Kidney (tissue), 14 donors: ENCODE results near the gene OR6N1. TPM values are rescaled to one million over a fixed set of nuclear protein-coding genes. Genes with fewer than 3 reads are reported as not detected.

Experiments used
- DNase-seq, 5 donors: peaks; one replicate each; pipeline ENCODE4 v3.0.0-alpha.2; 2013 to 2020
- FAIRE-seq: peaks from 2 replicates; lab custom pipeline; 2012; peaks lifted over from hg19 to GRCh38; lab: Jason Lieb, UNC
- H3K27ac ChIP-seq, 2 donors: one replicate each; pipeline ENCODE4 v1.7.0; 2013; ENCODE audit warnings: low read depth in 2 of 2, low read length in 2 of 2, inconsistent platforms in 1 of 2
- H3K27me3 ChIP-seq: one replicate; pipeline ENCODE4 v1.7.1; 2013; ENCODE audit warnings: low read length, inconsistent platforms; ENCODE audit not compliant: control insufficient read depth, insufficient read depth
- H3K36me3 ChIP-seq, 3 donors: one replicate each; pipeline versions ENCODE4 v1.7.0 to v1.7.1; 2013; ENCODE audit warnings: low read length in 3 of 3, control low read depth in 1 of 3, inconsistent platforms in 1 of 3; ENCODE audit not compliant: insufficient read depth in 3 of 3, control insufficient read depth in 2 of 3
- H3K4me1 ChIP-seq, 3 donors: one replicate each; pipeline versions ENCODE4 v1.7.0 to v1.7.1; 2013; ENCODE audit warnings: low read length in 3 of 3, inconsistent platforms in 1 of 3, low read depth in 1 of 3; ENCODE audit not compliant: control insufficient read depth in 2 of 3, insufficient read depth in 2 of 3
- H3K4me3 ChIP-seq, 3 donors: one replicate each; pipeline versions ENCODE4 v1.7.0 to v1.8.1; 2013; ENCODE audit warnings: low read length in 3 of 3, control low read depth in 1 of 3, inconsistent platforms in 1 of 3
- H3K9ac ChIP-seq, 3 donors: one replicate each; pipeline versions ENCODE4 v1.7.0 to v1.7.1; 2013; ENCODE audit warnings: low read length in 3 of 3, control low read depth in 1 of 3, inconsistent platforms in 1 of 3
- H3K9me3 ChIP-seq, 3 donors: one replicate each; pipeline versions ENCODE4 v1.7.0 to v1.7.1; 2013; ENCODE audit warnings: low read length in 3 of 3, control low read depth in 1 of 3, inconsistent platforms in 1 of 3; ENCODE audit not compliant: control insufficient read depth in 2 of 3, insufficient read depth in 1 of 3
- CTCF ChIP-seq: IDR thresholded peaks from 3 replicates; pipeline ENCODE4 v1.5.1; 2012; ENCODE audit warnings: mild to moderate bottlenecking, moderate library complexity, borderline replicate concordance; ENCODE audit not compliant: insufficient read depth; ENCODE audit errors: extremely low read depth
- intact Hi-C: fragments of 100-400 bp; cut with DNase I; formaldehyde crosslinking; loops from one replicate; pipeline ENCODE4 v1.11.1; 2022
- polyA plus RNA-seq: library from polyadenylated mRNA; stranded (reverse); fragments of 350-450 nt; fragmentation: Illumina TruSeq; extraction: RNeasy Lipid Tissue Mini Kit (QIAGEN cat#74804); gene quantifications from one replicate; pipeline ENCODE4 v1.2.3, GENCODE V29; 2014; ENCODE audit warnings: low read depth, low replicate concordance; ENCODE audit not compliant: insufficient read depth
- total RNA-seq: library from RNA; stranded (reverse); fragmentation: NEBNext Ultra II Directional; extraction: Animal tissue kit (Norgen Biotek cat#: 25700); gene quantifications from one replicate; pipeline ENCODE4 v1.2.1, GENCODE V29; 2021
- donor health status: control.
- donor health status: control.
- donor health status: control.
- donor health status: control.
- donor health status: control.
- donor health status: DM: yes; HTN: yes; CAD: no.
- donor health status: Normal renal cell carcinoma (clear cell type).

The OR6N1 gene
- total and polyA plus RNA-seq, 2 donors from 2014 or later = not detected

- DNase-seq (no peak), FAIRE-seq (no peak)
- H3K4me3 ChIP-seq = no peak overlapping the region
- H3K9me3 ChIP-seq = no peaks in the 10 kb centered on the region
- H3K36me3 ChIP-seq = no peaks in the 10 kb centered on the region
- intact Hi-C loops = no loop called here
- no peak overlapping the region for H3K9ac ChIP-seq
- H3K4me1 ChIP-seq = no peaks in the 10 kb centered on the region
- H3K27me3 ChIP-seq = no peaks in the 10 kb centered on the region
- H3K27ac ChIP-seq = no peak overlapping the region
- no peak for TF ChIP-seq CTCF
Observed at GRCh38 chr1:158812336-158812735, 40.3 kb upstream of the OR6N1 start.

GRCh38 chr1:158810311-158810710 is 38.3 kb upstream of the OR6N1 start:
- no peak for TF ChIP-seq CTCF
- H3K9ac ChIP-seq = no peak overlapping the region
- no peak overlapping the region for H3K4me3 ChIP-seq
- FAIRE-seq (no peak), DNase-seq (no peak)
- H3K9me3 ChIP-seq = no peaks in the 10 kb centered on the region
- no peak overlapping the region for H3K27ac ChIP-seq
- H3K4me1 ChIP-seq = no peaks in the 10 kb centered on the region
- no peaks in the 10 kb centered on the region for H3K27me3 ChIP-seq
- intact Hi-C loops = no loop called here
- H3K36me3 ChIP-seq = no peaks in the 10 kb centered on the region

DNA sequence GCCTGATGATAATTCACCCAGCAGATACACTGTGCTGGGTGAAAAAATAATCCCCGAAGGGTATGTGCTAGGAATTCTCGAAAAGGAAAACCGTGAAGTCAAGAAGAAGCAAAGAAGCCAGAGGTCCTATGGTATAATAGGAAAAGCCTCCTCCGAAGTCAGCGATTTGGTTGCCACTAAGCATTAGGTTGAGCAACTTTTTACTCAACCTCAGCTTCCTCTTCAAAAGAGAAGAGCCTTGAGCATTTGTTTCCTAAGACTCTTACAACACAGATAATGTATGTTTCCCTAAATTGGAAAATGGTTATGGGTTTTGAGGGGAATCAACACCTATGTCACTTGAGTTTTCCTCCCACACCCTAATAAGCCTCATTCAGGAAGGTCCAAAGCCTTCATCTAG is 37.9 kb upstream of the OR6N1 start:
- Histone ChIP-seq H3K9me3 (no peaks in the 10 kb centered on the region), H3K27ac (no peak overlapping the region), H3K4me1 (no peaks in the 10 kb centered on the region), H3K4me3 (no peak overlapping the region), H3K36me3 (no peaks in the 10 kb centered on the region), H3K27me3 (no peaks in the 10 kb centered on the region), H3K9ac (no peak overlapping the region)
- TF ChIP-seq CTCF = no peak
- FAIRE-seq (no peak), DNase-seq (peak in 1 of 5 donors; percentile 2)
- intact Hi-C loops = no loop called here

DNA sequence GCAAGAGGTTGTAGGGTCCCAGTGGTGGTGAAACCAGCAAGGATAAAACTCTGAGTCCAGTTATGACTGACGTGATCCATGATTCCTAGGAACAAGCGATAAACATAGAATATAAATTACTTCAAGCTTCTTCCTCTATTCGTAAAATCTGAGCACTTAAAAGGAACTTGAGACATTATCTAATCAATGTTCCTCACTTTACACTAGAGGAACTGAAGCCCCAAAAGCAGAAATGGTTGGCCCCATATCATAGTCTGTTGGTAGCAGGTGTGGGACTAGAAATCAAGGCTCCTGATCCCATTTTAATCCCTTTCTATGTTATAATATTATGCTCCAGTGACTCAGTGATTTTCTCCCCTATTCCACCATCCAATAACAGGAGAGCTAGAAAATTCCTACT is 37.3 kb upstream of the OR6N1 start:
- DNase-seq (no peak), FAIRE-seq (no peak)
- Histone ChIP-seq H3K9ac (no peak overlapping the region), H3K4me1 (no peaks in the 10 kb centered on the region), H3K27me3 (no peaks in the 10 kb centered on the region), H3K27ac (no peak overlapping the region), H3K9me3 (no peaks in the 10 kb centered on the region), H3K4me3 (no peak overlapping the region), H3K36me3 (no peaks in the 10 kb centered on the region)
- intact Hi-C loops = no loop called here
- no peak for TF ChIP-seq CTCF
